ENCODE results near the gene UTF1. TPM values are rescaled to one million over a fixed set of nuclear protein-coding genes. Genes with fewer than 3 reads are reported as not detected.

Gene UTF1
- polyA plus RNA-seq, 1 donor from 2014 or later = not detected

DNA sequence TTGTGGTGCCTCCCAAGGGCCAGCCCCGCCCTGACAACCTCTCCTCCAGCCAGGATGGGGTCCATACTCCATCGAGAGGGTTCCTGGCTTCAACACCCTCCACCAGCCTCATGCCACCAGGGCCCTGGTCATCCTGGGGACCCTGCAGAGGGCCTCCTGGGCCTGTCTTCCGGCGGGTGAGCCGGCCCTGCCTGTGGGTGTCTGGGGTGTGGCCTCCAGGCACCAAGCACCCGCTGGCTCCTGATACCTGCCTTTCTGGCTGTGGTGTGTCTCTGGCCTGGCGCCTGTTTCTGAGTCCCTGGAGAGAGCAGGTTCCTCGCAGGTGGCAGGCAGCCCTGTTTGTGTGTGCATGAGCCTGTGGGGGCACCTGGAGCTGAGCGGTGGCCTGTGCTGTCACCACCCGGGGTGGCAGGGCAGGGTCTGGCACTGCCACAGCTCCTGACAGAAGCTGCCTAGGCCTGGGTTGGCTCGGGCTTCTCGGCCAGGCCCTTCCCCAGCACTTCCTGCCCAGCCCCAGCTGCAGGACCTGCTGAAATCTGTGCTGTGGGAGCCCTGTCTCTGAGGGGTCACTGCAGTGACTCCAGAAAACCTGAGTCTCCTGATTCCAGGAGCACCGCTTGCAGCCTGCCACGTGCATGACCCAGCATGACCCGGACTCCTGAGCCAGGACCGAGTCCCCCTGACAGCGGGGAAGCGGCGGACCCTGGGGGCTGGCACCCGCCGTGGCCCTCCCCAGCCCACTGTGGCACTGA, 28.2 kb downstream of the UTF1 start:
- no peaks in the 10 kb centered on the region for H3K36me3 ChIP-seq (ENCODE audit: insufficient read depth, low read length)
- H3K27me3 ChIP-seq (ENCODE audit: insufficient read depth, low read depth, low read length) = no peaks in the 10 kb centered on the region
- H3K27ac ChIP-seq (ENCODE audit: low read length) = no peak overlapping the region
- H3K79me2 ChIP-seq (replicated peaks; ENCODE audit: insufficient read depth, low read length) = no peaks in the 10 kb centered on the region
- H3K9me2 ChIP-seq (ENCODE audit: insufficient read depth, low read length) = no peaks in the 10 kb centered on the region
- no peak overlapping the region for H3K4me3 ChIP-seq (ENCODE audit: low read length)
- no peaks in the 10 kb centered on the region for H3K9me3 ChIP-seq (ENCODE audit: low read length)
- H3F3A ChIP-seq (ENCODE audit: insufficient read depth, low read length, poor library complexity, severe bottlenecking) = no peaks in the 10 kb centered on the region
- H2AFZ ChIP-seq (ENCODE audit: low read depth, low read length) = no peak overlapping the region
- no peak overlapping the region for H3K9ac ChIP-seq (ENCODE audit: low read length)
- no peak overlapping the region for H3K4me2 ChIP-seq (ENCODE audit: low read length)
- H4K20me1 ChIP-seq (ENCODE audit: insufficient read depth) = no peaks in the 10 kb centered on the region
- TF ChIP-seq EZH2 (IDR thresholded peaks at IDR 0.05; ENCODE audit: borderline replicate concordance, insufficient read depth, low read length, poor library complexity, severe bottlenecking) = no peak
- TF ChIP-seq TAF1 (IDR thresholded peaks at IDR 0.05; ENCODE audit: low read depth) = no peak
- no peak for TF ChIP-seq POLR2AphosphoS5 (IDR thresholded peaks at IDR 0.05)
- TF ChIP-seq EP300 (conservative IDR thresholded peaks at IDR 0.05; ENCODE audit: poor library complexity, severe bottlenecking) = no peak
- no peak for TF ChIP-seq MXI1 (conservative IDR thresholded peaks at IDR 0.05; ENCODE audit: poor library complexity, severe bottlenecking)
- TF ChIP-seq, protein P1, sequence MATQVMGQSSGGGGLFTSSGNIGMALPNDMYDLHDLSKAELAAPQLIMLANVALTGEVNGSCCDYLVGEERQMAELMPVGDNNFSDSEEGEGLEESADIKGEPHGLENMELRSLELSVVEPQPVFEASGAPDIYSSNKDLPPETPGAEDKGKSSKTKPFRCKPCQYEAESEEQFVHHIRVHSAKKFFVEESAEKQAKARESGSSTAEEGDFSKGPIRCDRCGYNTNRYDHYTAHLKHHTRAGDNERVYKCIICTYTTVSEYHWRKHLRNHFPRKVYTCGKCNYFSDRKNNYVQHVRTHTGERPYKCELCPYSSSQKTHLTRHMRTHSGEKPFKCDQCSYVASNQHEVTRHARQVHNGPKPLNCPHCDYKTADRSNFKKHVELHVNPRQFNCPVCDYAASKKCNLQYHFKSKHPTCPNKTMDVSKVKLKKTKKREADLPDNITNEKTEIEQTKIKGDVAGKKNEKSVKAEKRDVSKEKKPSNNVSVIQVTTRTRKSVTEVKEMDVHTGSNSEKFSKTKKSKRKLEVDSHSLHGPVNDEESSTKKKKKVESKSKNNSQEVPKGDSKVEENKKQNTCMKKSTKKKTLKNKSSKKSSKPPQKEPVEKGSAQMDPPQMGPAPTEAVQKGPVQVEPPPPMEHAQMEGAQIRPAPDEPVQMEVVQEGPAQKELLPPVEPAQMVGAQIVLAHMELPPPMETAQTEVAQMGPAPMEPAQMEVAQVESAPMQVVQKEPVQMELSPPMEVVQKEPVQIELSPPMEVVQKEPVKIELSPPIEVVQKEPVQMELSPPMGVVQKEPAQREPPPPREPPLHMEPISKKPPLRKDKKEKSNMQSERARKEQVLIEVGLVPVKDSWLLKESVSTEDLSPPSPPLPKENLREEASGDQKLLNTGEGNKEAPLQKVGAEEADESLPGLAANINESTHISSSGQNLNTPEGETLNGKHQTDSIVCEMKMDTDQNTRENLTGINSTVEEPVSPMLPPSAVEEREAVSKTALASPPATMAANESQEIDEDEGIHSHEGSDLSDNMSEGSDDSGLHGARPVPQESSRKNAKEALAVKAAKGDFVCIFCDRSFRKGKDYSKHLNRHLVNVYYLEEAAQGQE (IDR thresholded peaks at IDR 0.05; ENCODE audit: borderline replicate concordance) = no peak

DNA sequence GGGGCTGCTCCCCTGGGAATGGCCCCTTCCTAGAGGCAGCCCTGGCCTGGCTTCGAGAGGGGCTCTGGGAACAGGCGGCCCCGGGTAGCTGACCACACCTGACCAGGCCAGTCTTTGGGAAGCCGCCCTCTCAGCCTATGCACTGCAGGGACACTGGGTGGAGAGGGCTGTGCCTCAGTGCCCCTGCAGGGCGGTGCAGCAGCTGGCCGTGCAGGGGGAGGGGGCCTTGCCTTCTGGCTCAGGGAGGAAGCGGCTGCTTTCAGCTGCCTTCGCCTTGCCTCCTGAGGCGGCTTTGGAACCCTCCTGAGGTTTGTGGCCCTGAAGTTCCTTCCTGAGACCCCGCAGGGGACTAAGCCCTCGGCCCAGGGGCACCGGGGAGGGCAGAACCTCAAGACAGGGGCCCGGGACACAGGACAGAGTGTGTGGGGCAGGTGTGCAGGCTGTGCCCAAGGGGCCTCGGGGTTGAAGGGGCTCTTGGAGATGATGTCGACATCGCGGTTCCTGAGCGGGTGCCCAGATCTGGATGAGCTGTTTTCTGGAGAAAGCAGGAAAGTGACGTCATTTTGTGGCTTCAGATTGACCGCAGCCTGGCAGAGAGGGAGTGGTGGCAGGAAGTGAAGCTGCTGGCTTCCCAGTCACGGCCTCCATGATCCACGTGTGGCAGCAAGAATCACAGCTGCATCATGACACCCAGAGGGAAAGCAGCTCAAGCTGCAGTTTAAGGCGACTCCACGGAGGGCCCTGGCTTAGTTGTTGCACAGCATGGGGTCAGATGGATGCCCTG, 29.0 kb downstream of the UTF1 start:
- no peak overlapping the region for H2AFZ ChIP-seq (ENCODE audit: low read depth, low read length)
- H3K9me2 ChIP-seq (ENCODE audit: insufficient read depth, low read length) = no peaks in the 10 kb centered on the region
- H3K9me3 ChIP-seq (ENCODE audit: low read length) = no peaks in the 10 kb centered on the region
- no peaks in the 10 kb centered on the region for H3K36me3 ChIP-seq (ENCODE audit: insufficient read depth, low read length)
- no peak overlapping the region for H3K4me2 ChIP-seq (ENCODE audit: low read length)
- TF ChIP-seq TAF1 (IDR thresholded peaks at IDR 0.05; ENCODE audit: low read depth) = no peak
- TF ChIP-seq MXI1 (conservative IDR thresholded peaks at IDR 0.05; ENCODE audit: poor library complexity, severe bottlenecking) = no peak
- H3K27me3 ChIP-seq (ENCODE audit: insufficient read depth, low read depth, low read length) = no peaks in the 10 kb centered on the region
- H3F3A ChIP-seq (ENCODE audit: insufficient read depth, low read length, poor library complexity, severe bottlenecking) = no peaks in the 10 kb centered on the region
- H3K27ac ChIP-seq (ENCODE audit: low read length) = no peak overlapping the region
- H3K9ac ChIP-seq (ENCODE audit: low read length) = no peak overlapping the region
- H4K20me1 ChIP-seq (ENCODE audit: insufficient read depth) = no peaks in the 10 kb centered on the region
- H3K4me3 ChIP-seq (ENCODE audit: low read length) = no peak overlapping the region
- H3K79me2 ChIP-seq (replicated peaks; ENCODE audit: insufficient read depth, low read length) = no peaks in the 10 kb centered on the region

DNA sequence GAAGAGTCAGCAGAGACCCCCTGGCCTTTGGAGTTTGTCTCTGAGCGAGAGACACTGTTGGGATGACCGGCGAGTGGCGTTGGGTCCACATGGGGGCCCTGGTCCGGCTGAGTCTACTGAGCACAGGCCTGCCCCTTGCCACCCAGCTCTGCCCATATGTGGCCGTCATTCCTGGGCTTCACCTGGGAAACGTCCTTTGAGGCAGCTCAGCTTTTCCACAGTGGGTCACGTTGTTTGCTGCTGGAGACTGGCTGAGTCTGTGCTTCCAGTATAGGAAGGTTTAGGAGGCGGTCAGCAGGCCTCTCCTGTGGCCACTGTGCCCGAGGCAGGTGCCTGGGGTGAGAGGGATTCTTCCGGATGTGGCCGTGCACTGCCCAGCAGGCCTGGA, 29.6 kb downstream of the UTF1 start:
- H3K79me2 ChIP-seq (replicated peaks; ENCODE audit: insufficient read depth, low read length) = no peaks in the 10 kb centered on the region
- no peak overlapping the region for H3K9ac ChIP-seq (ENCODE audit: low read length)
- no peak overlapping the region for H2AFZ ChIP-seq (ENCODE audit: low read depth, low read length)
- H3K4me2 ChIP-seq (ENCODE audit: low read length) = no peak overlapping the region
- H4K20me1 ChIP-seq (ENCODE audit: insufficient read depth) = no peaks in the 10 kb centered on the region
- no peaks in the 10 kb centered on the region for H3K27me3 ChIP-seq (ENCODE audit: insufficient read depth, low read depth, low read length)
- H3K9me3 ChIP-seq (ENCODE audit: low read length) = no peaks in the 10 kb centered on the region
- no peak overlapping the region for H3K4me3 ChIP-seq (ENCODE audit: low read length)
- no peaks in the 10 kb centered on the region for H3K9me2 ChIP-seq (ENCODE audit: insufficient read depth, low read length)
- no peak overlapping the region for H3K27ac ChIP-seq (ENCODE audit: low read length)
- no peaks in the 10 kb centered on the region for H3K36me3 ChIP-seq (ENCODE audit: insufficient read depth, low read length)
- no peak for TF ChIP-seq POLR2AphosphoS5 (IDR thresholded peaks at IDR 0.05)
- TF ChIP-seq, protein P1 (IDR thresholded peaks at IDR 0.05; ENCODE audit: borderline replicate concordance) = no peak
- no peak for TF ChIP-seq EP300 (conservative IDR thresholded peaks at IDR 0.05; ENCODE audit: poor library complexity, severe bottlenecking)
- no peaks in the 10 kb centered on the region for H3F3A ChIP-seq (ENCODE audit: insufficient read depth, low read length, poor library complexity, severe bottlenecking)
